GM18505 (cell line): ENCODE data around the gene CCDC154.

Experiments
- ATAC-seq: cut with Tn5 transposase; IDR thresholded peaks from one replicate; pipeline ENCODE4 v1.9.1; 2021; ENCODE audit not compliant: unreplicated experiment
- POLR2A ChIP-seq: IDR thresholded peaks from 4 replicates; pipeline ENCODE4 v1.6.1; 2011; ENCODE audit warnings: borderline replicate concordance; ENCODE audit not compliant: insufficient read depth, insufficient read length; ENCODE audit errors: extremely low read depth

Gene CCDC154

GRCh38 chr16:1397779-1398178, 46.6 kb downstream of the CCDC154 start:
- no peak for ATAC-seq
- no peak for TF ChIP-seq POLR2A

GRCh38 chr16:1395444-1396031, 48.8 kb downstream of the CCDC154 start:
- ATAC-seq: no peak

GRCh38 chr16:1394367-1394951, 49.9 kb downstream of the CCDC154 start:
- TF ChIP-seq POLR2A: no peak
- no peak for ATAC-seq

More at GRCh38 chr16:1395444-1396031, 48.8 kb downstream of the CCDC154 start:
- no peak for TF ChIP-seq POLR2A

GRCh38 chr16:1393613-1394176, 50.7 kb downstream of the CCDC154 start:
- ATAC-seq: no peak
- TF ChIP-seq POLR2A: no peak

GRCh38 chr16:1392826-1393225, 51.5 kb downstream of the CCDC154 start:
- no peak for TF ChIP-seq POLR2A
- ATAC-seq: no peak

- ATAC-seq: no peak
- TF ChIP-seq POLR2A: no peak
Observed at GRCh38 chr16:1390239-1390779, 54.0 kb downstream of the CCDC154 start.

GRCh38 chr16:1389762-1390161, 54.6 kb downstream of the CCDC154 start:
- no peak for TF ChIP-seq POLR2A
- no peak for ATAC-seq

GRCh38 chr16:1387331-1387730, 57.0 kb downstream of the CCDC154 start:
- ATAC-seq: no peak
- no peak for TF ChIP-seq POLR2A

- no peak for TF ChIP-seq POLR2A
- no peak for ATAC-seq
Observed at GRCh38 chr16:1385232-1385631, 59.1 kb downstream of the CCDC154 start.
